A549 (cell line): Measurements from ENCODE around the gene PRDM5. TPM values are rescaled to one million over a fixed set of nuclear protein-coding genes. Genes with fewer than 3 reads are reported as not detected.

Experiments used
- ATAC-seq, 2 experiments: fragments of 200-7000 bp in 1 of 2; fragments of >200 bp in 1 of 2; cut with Nextera tagmentation in 1 of 2; cut with Tn5 transposase in 1 of 2; 3 replicates each; pipeline versions ENCODE4 v1.8.0 to v1.9.1; 2018 to 2020; ENCODE audit warnings: mild to moderate bottlenecking in 1 of 2, moderate library complexity in 1 of 2
- CTCF ChIA-PET: fragments of 300-600 bp; sonication (Branson Sonifier 250); formaldehyde crosslinking; extraction: SDS; loops from one replicate; lab custom pipeline; 2021; ENCODE audit warnings: antibody characterized with exemption, inconsistent platforms; lab: Yijun Ruan, JAX
- POLR2A ChIA-PET: fragments of 350-600 bp; formaldehyde crosslinking; extraction: SDS; loops from one replicate; lab custom pipeline; 2021; ENCODE audit warnings: antibody characterized with exemption, inconsistent platforms; lab: Yijun Ruan, JAX
- DNase-seq, 2 experiments: peaks; one replicate each; pipeline versions ENCODE4 v3.0.0 to v3.0.0-alpha.2; 2011 to 2016; ENCODE audit warnings: low read depth in 1 of 2, low spot score in 1 of 2
- FAIRE-seq: peaks from 2 replicates; lab custom pipeline; 2011; peaks lifted over from hg19 to GRCh38; lab: Jason Lieb, UNC
- H3K27ac ChIP-seq, 2 experiments: fragments of >200 bp; sonication (Bioruptor Twin); formaldehyde crosslinking; 3 replicates each; pipeline ENCODE4 v1.5.1; 2016 to 2017
- H3K4me1 ChIP-seq: fragments of >200 bp; sonication (Bioruptor Twin); formaldehyde crosslinking; 3 replicates; pipeline ENCODE4 v1.6.1; 2016
- H3K4me2 ChIP-seq: fragments of >200 bp; sonication (Bioruptor Twin); formaldehyde crosslinking; 3 replicates; pipeline ENCODE4 v1.6.1; 2016
- H3K4me3 ChIP-seq: fragments of >200 bp; sonication (Bioruptor Twin); formaldehyde crosslinking; 3 replicates; pipeline ENCODE4 v1.5.1; 2016
- H3K9me3 ChIP-seq: fragments of >200 bp; sonication (Bioruptor Twin); formaldehyde crosslinking; 3 replicates; pipeline ENCODE4 v1.6.1; 2016
- CBX2 ChIP-seq: fragments of 200-600 bp; sonication (generic); IDR thresholded peaks from 2 replicates; pipeline ENCODE4 v1.6.1; 2016; ENCODE audit warnings: low read depth, mild to moderate bottlenecking, borderline replicate concordance
- CBX8 ChIP-seq: fragments of 200-600 bp; sonication (generic); IDR thresholded peaks from 2 replicates; pipeline ENCODE4 v1.6.1; 2016
- EHMT2 ChIP-seq: fragments of 200-600 bp; sonication (generic); IDR thresholded peaks from 2 replicates; pipeline ENCODE4 v1.6.1; 2016; ENCODE audit warnings: antibody characterized with exemption, low read depth, mild to moderate bottlenecking, moderate library complexity
- EP300 ChIP-seq, 2 experiments: fragments of >200 bp; sonication (Bioruptor Twin); formaldehyde crosslinking; IDR thresholded peaks; 2 replicates in 1 of 2; 3 replicates in 1 of 2; pipeline ENCODE4 v1.6.1; 2016 to 2017
- FOSB ChIP-seq: fragments of 250-450 bp; sonication (Bioruptor Pico); IDR thresholded peaks from 2 replicates; pipeline ENCODE4 v1.5.0; 2020; ENCODE audit warnings: mild to moderate bottlenecking, moderate library complexity
- FOSL2 ChIP-seq, 2 experiments: fragments of 450-650 bp in 1 of 2; fragments of >200 bp in 1 of 2; sonication (Bioruptor Twin) in 1 of 2; formaldehyde crosslinking; IDR thresholded peaks; 2 replicates each; pipeline versions ENCODE4 v1.5.0 to v1.6.1; 2016 to 2020; ENCODE audit warnings: mild to moderate bottlenecking in 1 of 2, moderate library complexity in 1 of 2
- FOXS1 ChIP-seq: fragments of 250-450 bp; sonication (Bioruptor Pico); IDR thresholded peaks from 2 replicates; pipeline ENCODE4 v1.5.0; 2020; ENCODE audit warnings: mild to moderate bottlenecking, moderate library complexity
- HOXA7 ChIP-seq: fragments of 250-450 bp; sonication (Bioruptor Pico); IDR thresholded peaks from 2 replicates; pipeline ENCODE4 v1.5.0; 2020; ENCODE audit warnings: mild to moderate bottlenecking, moderate library complexity
- HOXB5 ChIP-seq: fragments of 250-450 bp; sonication (Bioruptor Pico); IDR thresholded peaks from 2 replicates; pipeline ENCODE4 v1.5.0; 2020; ENCODE audit warnings: mild to moderate bottlenecking, moderate library complexity
- MAFK ChIP-seq: fragments of 450-650 bp; IDR thresholded peaks from 2 replicates; pipeline ENCODE4 v1.6.1; 2014; ENCODE audit not compliant: partially characterized antibody
- MAZ ChIP-seq: fragments of 150-350 bp; IDR thresholded peaks from 2 replicates; pipeline ENCODE4 v1.6.1; 2014; ENCODE audit warnings: antibody characterized with exemption, low read depth, low read length, borderline replicate concordance
- MYC ChIP-seq: IDR thresholded peaks from 2 replicates; pipeline ENCODE4 v1.6.1; 2012; ENCODE audit warnings: mild to moderate bottlenecking, inconsistent platforms, low read length, improper control_type of control experiment, borderline replicate concordance
- NPAS2 ChIP-seq: fragments of 250-450 bp; sonication (Bioruptor Pico); IDR thresholded peaks from 2 replicates; pipeline ENCODE4 v1.8.0; 2022; ENCODE audit warnings: mild to moderate bottlenecking, moderate library complexity, borderline replicate concordance
- NR3C1 ChIP-seq: fragments of >200 bp; sonication (Bioruptor Twin); formaldehyde crosslinking; IDR thresholded peaks from 3 replicates; pipeline ENCODE4 v1.6.1; 2017
- PHF8 ChIP-seq: fragments of 200-600 bp; sonication (generic); IDR thresholded peaks from 2 replicates; pipeline ENCODE4 v1.6.1; 2016; ENCODE audit warnings: low read depth, mild to moderate bottlenecking, antibody characterized with exemption, moderate library complexity, borderline replicate concordance
- POLR2A ChIP-seq: IDR thresholded peaks from 2 replicates; pipeline ENCODE4 v1.6.1; 2012; ENCODE audit warnings: mild to moderate bottlenecking, low read length
- POLR2AphosphoS2 ChIP-seq: conservative IDR thresholded peaks from 2 replicates; pipeline ENCODE4 v1.6.1; 2012; ENCODE audit warnings: low read length, improper control_type of control experiment, inconsistent platforms
- RAD21 ChIP-seq, 2 experiments: fragments of >200 bp in 1 of 2; sonication (Bioruptor Twin) in 1 of 2; formaldehyde crosslinking in 1 of 2; IDR thresholded peaks in 1 of 2; conservative IDR thresholded peaks in 1 of 2; 2 replicates in 1 of 2; 3 replicates in 1 of 2; pipeline ENCODE4 v1.6.1; 2012 to 2018; ENCODE audit warnings: inconsistent platforms in 1 of 2
- SREBF2 ChIP-seq: fragments of 450-650 bp; IDR thresholded peaks from 2 replicates; pipeline ENCODE4 v1.6.1; 2014; ENCODE audit warnings: mild to moderate bottlenecking, moderate library complexity
- TP53 ChIP-seq: fragments of 250-450 bp; sonication (Bioruptor Pico); IDR thresholded peaks from 2 replicates; pipeline ENCODE4 v1.5.0; 2021; ENCODE audit warnings: mild to moderate bottlenecking, moderate library complexity
- ZC3H11A ChIP-seq: fragments of 450-650 bp; IDR thresholded peaks from 2 replicates; pipeline ENCODE4 v1.6.1; 2014; ENCODE audit warnings: antibody characterized with exemption, mild to moderate bottlenecking
- ZFP36 ChIP-seq: fragments of 450-650 bp; IDR thresholded peaks from 2 replicates; pipeline ENCODE4 v1.6.1; 2014; ENCODE audit warnings: borderline replicate concordance; ENCODE audit not compliant: partially characterized antibody
- ZSCAN20 ChIP-seq: fragments of 250-450 bp; sonication (Bioruptor Pico); IDR thresholded peaks from 2 replicates; pipeline ENCODE4 v1.8.0; 2022; ENCODE audit warnings: mild to moderate bottlenecking, moderate library complexity
- WGBS: methylation state at CpG from one replicate; pipeline ENCODE4 v1.1.6; 2017; ENCODE audit errors: missing lambda C conversion rate; 5-methylcytosine and 5-hydroxymethylcytosine counted together
- polyA plus RNA-seq, 4 experiments: library from polyadenylated mRNA; depleted of rRNA in 3 of 4; stranded (reverse); fragments of >200 nt; fragmentation: RNase III in 1 of 4; extraction: RNeasy Plus Mini Kit Qiagen cat#74134 plus additional on column Dnase treatment in 1 of 4; gene quantifications; 2 replicates in 3 of 4; 3 replicates in 1 of 4; pipeline ENCODE4 v1.2.3, GENCODE V29; 2011 to 2017
- TF ChIP-seq, protein P1 (sequence below): fragments of >200 bp; sonication (Bioruptor Twin); formaldehyde crosslinking; IDR thresholded peaks from 2 replicates; pipeline ENCODE4 v1.6.1; 2016
- TF ChIP-seq, protein P2 (sequence below): fragments of 250-450 bp; sonication (Bioruptor Pico); IDR thresholded peaks from 2 replicates; pipeline ENCODE4 v1.5.0; 2020; ENCODE audit warnings: low read depth, mild to moderate bottlenecking, moderate library complexity
- TF ChIP-seq, protein P3 (sequence below): fragments of 450-650 bp; IDR thresholded peaks from 2 replicates; pipeline ENCODE4 v1.6.1; 2014; ENCODE audit warnings: antibody characterized with exemption

Gene PRDM5
- polyA plus RNA-seq, 2 of the 4 experiments (the other 2 are of a cell fraction) = 6.5 to 12.9 TPM

DNA sequence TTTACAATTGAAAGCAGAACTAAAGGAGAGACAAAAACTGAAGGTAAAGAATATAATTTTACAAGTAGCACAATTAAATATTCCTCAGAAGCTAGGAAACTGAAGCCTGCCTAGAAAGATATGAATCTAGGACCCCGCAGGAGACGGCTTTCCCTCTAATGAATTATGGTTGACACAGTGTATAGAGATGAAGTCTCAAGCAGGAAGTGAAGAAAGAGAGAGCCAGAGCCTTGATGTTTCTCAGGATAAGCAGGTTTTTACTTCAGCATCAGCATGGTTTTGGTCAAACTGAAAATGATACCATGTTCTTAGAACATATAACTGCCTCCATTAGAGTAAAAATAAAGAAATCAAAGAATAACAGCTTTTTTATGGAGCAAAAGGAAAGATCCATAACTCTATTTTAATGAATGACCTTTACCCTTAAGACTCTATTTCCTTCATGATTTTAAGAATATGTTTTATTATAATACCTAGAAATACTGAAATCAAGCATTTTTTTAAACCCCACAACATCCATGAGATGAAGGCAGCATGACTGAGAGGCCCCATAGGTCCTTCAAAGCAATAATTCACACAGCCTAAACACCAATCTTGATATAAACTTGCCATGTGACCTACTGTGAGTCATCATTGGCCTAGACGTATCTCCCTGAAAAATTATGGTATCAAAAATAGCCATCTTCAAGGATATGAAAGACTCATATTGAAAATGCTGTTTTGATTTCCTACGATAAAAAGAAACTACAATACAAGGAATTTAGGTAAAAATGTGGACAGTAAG is 193.4 kb downstream of the PRDM5 start (continued):
- TF ChIP-seq CBX8 = no peak
- no peak for TF ChIP-seq FOSB (CRISPR knock-in tag)
- no peak for TF ChIP-seq MAZ
- TF ChIP-seq POLR2A = no peak

DNA sequence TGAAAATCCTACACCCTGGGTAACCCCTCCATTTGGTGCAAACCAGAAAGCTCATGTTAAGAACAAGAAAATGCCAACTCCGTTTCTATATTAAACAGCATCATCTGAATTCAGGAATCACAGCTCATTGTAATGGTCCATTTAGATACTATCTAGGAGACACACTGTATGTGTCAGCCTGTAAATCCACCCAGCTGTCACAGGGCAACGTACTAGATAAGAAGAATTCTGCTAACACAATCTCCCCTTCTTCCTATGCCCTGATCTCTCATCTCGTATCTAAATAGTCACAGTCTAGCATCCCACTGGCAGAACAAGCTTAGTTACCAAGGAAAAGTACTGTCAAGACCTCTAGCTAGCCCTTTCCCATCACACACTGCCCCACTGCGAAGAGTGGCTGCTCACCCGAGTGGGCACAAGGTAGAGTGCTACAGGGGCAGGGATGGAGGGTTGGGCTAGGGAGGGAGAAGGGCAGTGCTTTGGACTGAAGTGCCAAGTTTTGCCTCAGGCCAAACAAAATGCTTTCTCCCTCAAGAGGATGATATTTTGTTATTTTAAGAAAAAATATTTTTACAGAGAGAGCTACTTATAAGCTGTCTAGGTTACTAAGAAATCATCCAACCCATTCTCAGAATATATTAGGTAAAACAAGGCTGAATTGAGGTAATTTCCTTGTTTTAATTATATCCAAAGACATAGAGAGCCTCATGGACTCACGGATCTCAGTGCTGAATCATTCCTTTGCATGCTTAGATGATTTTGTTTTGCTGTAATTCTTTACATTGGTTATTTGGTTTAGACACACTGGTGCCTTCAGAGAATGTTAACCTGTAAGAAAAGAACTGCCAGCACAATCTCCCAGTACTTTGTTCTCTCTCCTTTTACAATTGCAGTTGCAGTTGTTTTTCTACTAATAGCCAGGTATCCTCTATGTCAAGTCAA is 196.6 kb downstream of the PRDM5 start:
- no peak overlapping the region for H3K4me3 ChIP-seq
- POLR2A ChIA-PET = no interaction called here
- ATAC-seq (no peak), FAIRE-seq (no peak), DNase-seq (no peak)
- CTCF ChIA-PET = no interaction called here
- no peaks in the 10 kb centered on the region for H3K4me1 ChIP-seq
- no peak overlapping the region for H3K27ac ChIP-seq
- 82% methylated on average over 6 of the region's 6 CpGs for WGBS
- no peak for TF ChIP-seq EP300 (IDR thresholded peaks at IDR 0.05)
- TF ChIP-seq SREBF2 = no peak
- TF ChIP-seq MAFK = no peak
- TF ChIP-seq FOSL2 (IDR thresholded peaks at IDR 0.05) = no peak
- no peak for TF ChIP-seq FOSL2 (CRISPR knock-in tag; IDR thresholded peaks at IDR 0.05)
- no peak for TF ChIP-seq TP53
- no peak for TF ChIP-seq EHMT2
- no peak for TF ChIP-seq ZSCAN20
- no peak for TF ChIP-seq ZC3H11A
- no peak for TF ChIP-seq ZFP36
- no peak for TF ChIP-seq POLR2A
- TF ChIP-seq, protein P1, sequence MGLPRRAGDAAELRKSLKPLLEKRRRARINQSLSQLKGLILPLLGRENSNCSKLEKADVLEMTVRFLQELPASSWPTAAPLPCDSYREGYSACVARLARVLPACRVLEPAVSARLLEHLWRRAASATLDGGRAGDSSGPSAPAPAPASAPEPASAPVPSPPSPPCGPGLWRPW = no peak
- no peaks in the 10 kb centered on the region for H3K9me3 ChIP-seq
- H3K4me2 ChIP-seq = no peak overlapping the region

DNA sequence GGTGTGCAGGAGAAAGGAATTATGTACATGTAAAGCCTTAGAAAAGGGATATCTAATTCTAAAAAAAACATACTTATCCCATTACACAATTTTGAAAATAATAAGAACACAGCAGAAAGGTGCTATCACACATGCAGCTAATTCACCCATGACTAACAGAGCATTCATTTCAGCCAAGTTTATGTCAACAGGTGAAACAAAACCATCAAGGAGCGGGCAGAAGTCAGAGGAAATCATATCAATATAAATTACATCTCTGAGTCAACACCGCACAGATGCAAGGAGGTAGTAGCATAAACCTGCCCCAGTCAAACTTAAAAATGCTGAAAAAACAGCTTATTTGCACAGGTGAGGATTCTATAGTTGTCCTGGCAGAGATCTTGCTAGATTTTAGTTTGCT is 197.9 kb downstream of the PRDM5 start:
- Histone ChIP-seq H3K9me3 (no peaks in the 10 kb centered on the region), H3K27ac (no peak overlapping the region), H3K4me1 (no peaks in the 10 kb centered on the region), H3K4me3 (no peak overlapping the region), H3K4me2 (no peak overlapping the region)
- 88% methylated on average over 2 of the region's 2 CpGs for WGBS
- TF ChIP-seq, protein P2, sequence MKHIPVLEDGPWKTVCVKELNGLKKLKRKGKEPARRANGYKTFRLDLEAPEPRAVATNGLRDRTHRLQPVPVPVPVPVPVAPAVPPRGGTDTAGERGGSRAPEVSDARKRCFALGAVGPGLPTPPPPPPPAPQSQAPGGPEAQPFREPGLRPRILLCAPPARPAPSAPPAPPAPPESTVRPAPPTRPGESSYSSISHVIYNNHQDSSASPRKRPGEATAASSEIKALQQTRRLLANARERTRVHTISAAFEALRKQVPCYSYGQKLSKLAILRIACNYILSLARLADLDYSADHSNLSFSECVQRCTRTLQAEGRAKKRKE (CRISPR knock-in tag) = no peak
- TF ChIP-seq HOXB5 = no peak
- TF ChIP-seq FOXS1 = no peak
- no peak for TF ChIP-seq ZC3H11A
- TF ChIP-seq POLR2AphosphoS2 = no peak
- no peak for TF ChIP-seq CBX2
- no peak for TF ChIP-seq NPAS2 (CRISPR knock-in tag)
- TF ChIP-seq SREBF2 = no peak
- no peak for TF ChIP-seq HOXA7 (CRISPR knock-in tag)
- TF ChIP-seq PHF8 = no peak
- TF ChIP-seq MYC = no peak
- TF ChIP-seq, protein P1 = no peak
- no peak for TF ChIP-seq EP300 (IDR thresholded peaks at IDR 0.05)
- no peak for TF ChIP-seq NR3C1
- TF ChIP-seq RAD21 (conservative IDR thresholded peaks at IDR 0.05 in 1 of 2, IDR thresholded peaks at IDR 0.05 in 1 of 2) = no peak
- TF ChIP-seq EHMT2 = no peak
- TF ChIP-seq, protein P3, sequence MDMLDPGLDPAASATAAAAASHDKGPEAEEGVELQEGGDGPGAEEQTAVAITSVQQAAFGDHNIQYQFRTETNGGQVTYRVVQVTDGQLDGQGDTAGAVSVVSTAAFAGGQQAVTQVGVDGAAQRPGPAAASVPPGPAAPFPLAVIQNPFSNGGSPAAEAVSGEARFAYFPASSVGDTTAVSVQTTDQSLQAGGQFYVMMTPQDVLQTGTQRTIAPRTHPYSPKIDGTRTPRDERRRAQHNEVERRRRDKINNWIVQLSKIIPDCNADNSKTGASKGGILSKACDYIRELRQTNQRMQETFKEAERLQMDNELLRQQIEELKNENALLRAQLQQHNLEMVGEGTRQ = no peak
- DNase-seq = no peak
- CTCF ChIA-PET = no interaction called here
- no peak for FAIRE-seq
- POLR2A ChIA-PET = no interaction called here
- no peak for ATAC-seq
